Esophagus muscularis mucosa (tissue), 3 donors: ENCODE measurements around the gene STRBP.

Experiments
- POLR2A ChIP-seq: fragments of 450-650 bp; IDR thresholded peaks from one replicate; pipeline ENCODE4 v1.6.1; 2017; ENCODE audit warnings: antibody characterized with exemption, moderate library complexity, mild to moderate bottlenecking, low read depth
- POLR2AphosphoS5 ChIP-seq, 2 donors: sonication (generic); formaldehyde crosslinking; IDR thresholded peaks; one replicate each; pipeline ENCODE4 v1.6.1; 2017; ENCODE audit warnings: antibody characterized with exemption in 2 of 2
- TF ChIP-seq, protein P1 (sequence below), 3 experiments: fragments of 200-600 bp in 2 of 3; fragments of 450-650 bp in 1 of 3; sonication (generic) in 2 of 3; IDR thresholded peaks; one replicate each; pipeline ENCODE4 v1.5.1; 2017 to 2019; ENCODE audit warnings: antibody characterized with exemption in 3 of 3, mild to moderate bottlenecking in 2 of 3, moderate library complexity in 1 of 3

DNA sequence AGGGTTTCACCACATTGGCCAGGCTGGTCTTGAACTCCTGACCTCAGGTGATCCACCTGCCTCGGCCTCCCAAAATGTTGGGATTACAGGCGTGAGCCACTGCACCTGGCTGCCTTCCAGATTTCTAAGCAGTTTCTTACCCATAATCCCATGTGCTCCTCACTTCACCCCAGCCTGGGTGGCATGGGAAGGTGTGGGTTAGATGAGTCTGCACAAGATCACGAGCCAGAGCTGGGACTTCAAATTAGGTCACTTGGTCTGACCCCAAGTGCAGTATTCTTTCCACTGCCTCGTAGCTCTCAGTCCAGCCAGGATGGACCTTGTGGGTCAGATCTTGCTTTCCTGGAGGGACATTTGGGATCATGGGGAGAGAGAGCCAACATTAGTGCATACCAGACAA is 37.5 kb upstream of the STRBP start:
- TF ChIP-seq, protein P1, sequence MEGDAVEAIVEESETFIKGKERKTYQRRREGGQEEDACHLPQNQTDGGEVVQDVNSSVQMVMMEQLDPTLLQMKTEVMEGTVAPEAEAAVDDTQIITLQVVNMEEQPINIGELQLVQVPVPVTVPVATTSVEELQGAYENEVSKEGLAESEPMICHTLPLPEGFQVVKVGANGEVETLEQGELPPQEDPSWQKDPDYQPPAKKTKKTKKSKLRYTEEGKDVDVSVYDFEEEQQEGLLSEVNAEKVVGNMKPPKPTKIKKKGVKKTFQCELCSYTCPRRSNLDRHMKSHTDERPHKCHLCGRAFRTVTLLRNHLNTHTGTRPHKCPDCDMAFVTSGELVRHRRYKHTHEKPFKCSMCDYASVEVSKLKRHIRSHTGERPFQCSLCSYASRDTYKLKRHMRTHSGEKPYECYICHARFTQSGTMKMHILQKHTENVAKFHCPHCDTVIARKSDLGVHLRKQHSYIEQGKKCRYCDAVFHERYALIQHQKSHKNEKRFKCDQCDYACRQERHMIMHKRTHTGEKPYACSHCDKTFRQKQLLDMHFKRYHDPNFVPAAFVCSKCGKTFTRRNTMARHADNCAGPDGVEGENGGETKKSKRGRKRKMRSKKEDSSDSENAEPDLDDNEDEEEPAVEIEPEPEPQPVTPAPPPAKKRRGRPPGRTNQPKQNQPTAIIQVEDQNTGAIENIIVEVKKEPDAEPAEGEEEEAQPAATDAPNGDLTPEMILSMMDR (IDR thresholded peaks at IDR 0.05): no peak
- no peak for TF ChIP-seq POLR2A
- no peak for TF ChIP-seq POLR2AphosphoS5 (IDR thresholded peaks at IDR 0.05)
